Natural killer cell (primary cell): ENCODE results near the gene ADGRL1. TPM values are rescaled to one million over a fixed set of nuclear protein-coding genes. Genes with fewer than 3 reads are reported as not detected.
"Not testable (repeated sequence)": the region's sequence is repeated elsewhere in the genome, so short reads cannot be mapped to it uniquely, and the experiment has no call there.

Source experiments
- ATAC-seq, 3 donors: fragments of 150-1000 bp in 2 of 3; fragments of 200-7000 bp in 1 of 3; cut with Tn5 transposase; 1 replicate in 1 of 3; 2 replicates in 2 of 3; pipeline ENCODE4 v1.10.0; 2021; ENCODE audit warnings: mild to moderate bottlenecking in 2 of 3, moderate library complexity in 2 of 3
- DNase-seq, 2 donors: peaks; one replicate each; pipeline versions ENCODE4 v3.0.0 to v3.0.0-alpha.2; 2013 to 2021; ENCODE audit warnings: mixed read lengths in 1 of 2
- H3K27ac ChIP-seq: one replicate; pipeline ENCODE4 v1.5.1; 2013; ENCODE audit warnings: mild to moderate bottlenecking, low read length
- H3K27me3 ChIP-seq: one replicate; pipeline ENCODE4 v1.6.1; 2013; ENCODE audit warnings: low read length; ENCODE audit not compliant: control insufficient read depth, insufficient read depth
- H3K36me3 ChIP-seq: one replicate; pipeline ENCODE4 v1.6.1; 2013; ENCODE audit warnings: low read length; ENCODE audit not compliant: control insufficient read depth, insufficient read depth
- H3K4me1 ChIP-seq: one replicate; pipeline ENCODE4 v1.6.1; 2013; ENCODE audit warnings: low read length; ENCODE audit not compliant: control insufficient read depth, insufficient read depth
- H3K4me3 ChIP-seq: one replicate; pipeline ENCODE4 v1.5.1; 2013; ENCODE audit warnings: low read length
- H3K9me3 ChIP-seq: one replicate; pipeline ENCODE4 v1.6.1; 2013; ENCODE audit warnings: low read length; ENCODE audit not compliant: control insufficient read depth, insufficient read depth
- H3K27ac Mint-ChIP-seq, 2 donors: one replicate each; pipeline ENCODE4 v1.8.0; 2022; ENCODE audit warnings: mild to moderate bottlenecking in 2 of 2, mixed read lengths in 2 of 2, moderate library complexity in 1 of 2
- H3K27me3 Mint-ChIP-seq, 2 donors: one replicate each; pipeline ENCODE4 v1.8.0; 2022; ENCODE audit warnings: low read depth in 2 of 2, mixed read lengths in 2 of 2
- H3K36me3 Mint-ChIP-seq: one replicate; pipeline ENCODE4 v1.8.0; 2022; ENCODE audit warnings: mixed read lengths
- H3K4me1 Mint-ChIP-seq, 2 donors: one replicate each; pipeline ENCODE4 v1.8.0; 2022; ENCODE audit warnings: mixed read lengths in 2 of 2
- H3K4me3 Mint-ChIP-seq: one replicate; pipeline ENCODE4 v1.8.0; 2022; ENCODE audit warnings: mild to moderate bottlenecking, moderate library complexity, mixed read lengths
- H3K9me3 Mint-ChIP-seq, 2 donors: one replicate each; pipeline ENCODE4 v1.8.0; 2022; ENCODE audit warnings: mixed read lengths in 2 of 2
- CTCF ChIP-seq: fragments of 200-600 bp; IDR thresholded peaks from one replicate; pipeline ENCODE4 v1.8.0; 2022; ENCODE audit warnings: antibody characterized with exemption
- WGBS: methylation state at CpG from one replicate; pipeline ENCODE4 v1.1.7; 2013; ENCODE audit warnings: missing lambda C conversion rate; ENCODE audit not compliant: insufficient coverage; 5-methylcytosine and 5-hydroxymethylcytosine counted together
- intact Hi-C: fragments of 100-400 bp; cut with micrococcal nuclease; formaldehyde crosslinking; loops from one replicate; pipeline ENCODE4 v1.14.2; 2022
- total RNA-seq, 4 donors: library from RNA; stranded (reverse); fragments of 120-200 nt in 1 of 4; gene quantifications; one replicate each; pipeline versions ENCODE4 v1.2.3 to v1.2.4, GENCODE V29; 2013 to 2022

The ADGRL1 gene
- total RNA-seq, 3 donors from 2014 or later (not counting 1 experiment from before 2014, with no cell fraction given) = 47.3 to 54.3 (median 52.7) TPM

GRCh38 chr19:14200147-14200841 is 5.7 kb downstream of the ADGRL1 start:
- H3K9me3 ChIP-seq, H3K9me3 Mint-ChIP-seq, intact Hi-C loops, H3K27ac ChIP-seq, H3K4me3 Mint-ChIP-seq, H3K36me3 Mint-ChIP-seq, H3K4me3 ChIP-seq, H3K27me3 Mint-ChIP-seq, H3K27me3 ChIP-seq, H3K36me3 ChIP-seq: not testable (repeated sequence)
- TF ChIP-seq CTCF = peak; percentile 71
- Mint-ChIP-seq H3K27ac (peak overlapping the region; percentile 36 to 84), H3K4me1 (peaks cover 35 to 76% of the 10 kb centered on the region in 2 donors)
- peaks cover 41% of the 10 kb centered on the region for H3K4me1 ChIP-seq
- ATAC-seq = peak; percentile 68 to 78 (median 73)
- DNase-seq = peak; percentile 42 to 59
- 68% methylated on average over 18 of the region's 24 CpGs for WGBS

GRCh38 chr19:14198384-14199376 is 7.3 kb downstream of the ADGRL1 start:
- peak overlapping the region in 1 of 2 donors; percentile 33 for H3K27ac Mint-ChIP-seq
- no peak for DNase-seq

GRCh38 chr19:14197882-14198281 is 8.1 kb downstream of the ADGRL1 start:
- DNase-seq (no peak), ATAC-seq (no peak)
- Mint-ChIP-seq H3K9me3 (no peaks in the 10 kb centered on the region), H3K27ac (peak overlapping the region in 1 of 2 donors; percentile 69), H3K36me3 (no peaks in the 10 kb centered on the region), H3K4me3 (no peak overlapping the region), H3K27me3 (no peaks in the 10 kb centered on the region), H3K4me1 (peaks cover 21 to 57% of the 10 kb centered on the region in 2 donors)
- intact Hi-C loops = loop anchor here (2.0 kb wide), 1 partner anchor 289 kb away; no protein-coding TSS in a partner anchor
- no peaks in the 10 kb centered on the region for H3K36me3 ChIP-seq
- H3K4me1 ChIP-seq = peaks cover 19% of the 10 kb centered on the region
- H3K4me3 ChIP-seq = no peak overlapping the region
- no peaks in the 10 kb centered on the region for H3K27me3 ChIP-seq
- no peak for TF ChIP-seq CTCF
- no peak overlapping the region for H3K27ac ChIP-seq
- 88% methylated on average over 5 of the region's 5 CpGs for WGBS
- no peaks in the 10 kb centered on the region for H3K9me3 ChIP-seq

More at GRCh38 chr19:14198384-14199376, 7.3 kb downstream of the ADGRL1 start:
- Mint-ChIP-seq H3K4me3 (no peak overlapping the region), H3K9me3 (no peaks in the 10 kb centered on the region), H3K27me3 (no peaks in the 10 kb centered on the region), H3K4me1 (peaks cover 21 to 65% of the 10 kb centered on the region in 2 donors), H3K36me3 (no peaks in the 10 kb centered on the region)
- no peaks in the 10 kb centered on the region for H3K36me3 ChIP-seq
- H3K27me3 ChIP-seq = no peaks in the 10 kb centered on the region
- no peaks in the 10 kb centered on the region for H3K9me3 ChIP-seq
- TF ChIP-seq CTCF = no peak
- 92% methylated on average over 18 of the region's 18 CpGs for WGBS
- H3K4me1 ChIP-seq = peaks cover 26% of the 10 kb centered on the region
- H3K27ac ChIP-seq = no peak overlapping the region
- intact Hi-C loops = no loop called here
- ATAC-seq = no peak
- no peak overlapping the region for H3K4me3 ChIP-seq

GRCh38 chr19:14197288-14197687 is 8.7 kb downstream of the ADGRL1 start:
- not testable (repeated sequence) for DNase-seq, ATAC-seq, H3K4me3 ChIP-seq, H3K36me3 Mint-ChIP-seq, H3K9me3 Mint-ChIP-seq, H3K27ac ChIP-seq, H3K4me3 Mint-ChIP-seq, H3K36me3 ChIP-seq, H3K9me3 ChIP-seq, H3K27me3 Mint-ChIP-seq, H3K27me3 ChIP-seq
- H3K27ac Mint-ChIP-seq = peak overlapping the region in 1 of 2 donors; percentile 69
- 94% methylated on average over 6 of the region's 7 CpGs for WGBS
- H3K4me1 Mint-ChIP-seq = peaks cover 21 to 51% of the 10 kb centered on the region in 2 donors
- H3K4me1 ChIP-seq = peaks cover 18% of the 10 kb centered on the region
- intact Hi-C loops = loop anchor here (2.0 kb wide), 1 partner anchor 290 kb away; no protein-coding TSS in a partner anchor
